NCI-H146 (cell line): ENCODE results near the gene TAOK2.

Source experiments
- DNase-seq: peaks from one replicate; lab custom pipeline; 2025; lab: John Stamatoyannopoulos, UW

The TAOK2 gene

GRCh38 chr16:29988346-29989075 is 14.8 kb downstream of the TAOK2 start:
- no peak for DNase-seq

DNA sequence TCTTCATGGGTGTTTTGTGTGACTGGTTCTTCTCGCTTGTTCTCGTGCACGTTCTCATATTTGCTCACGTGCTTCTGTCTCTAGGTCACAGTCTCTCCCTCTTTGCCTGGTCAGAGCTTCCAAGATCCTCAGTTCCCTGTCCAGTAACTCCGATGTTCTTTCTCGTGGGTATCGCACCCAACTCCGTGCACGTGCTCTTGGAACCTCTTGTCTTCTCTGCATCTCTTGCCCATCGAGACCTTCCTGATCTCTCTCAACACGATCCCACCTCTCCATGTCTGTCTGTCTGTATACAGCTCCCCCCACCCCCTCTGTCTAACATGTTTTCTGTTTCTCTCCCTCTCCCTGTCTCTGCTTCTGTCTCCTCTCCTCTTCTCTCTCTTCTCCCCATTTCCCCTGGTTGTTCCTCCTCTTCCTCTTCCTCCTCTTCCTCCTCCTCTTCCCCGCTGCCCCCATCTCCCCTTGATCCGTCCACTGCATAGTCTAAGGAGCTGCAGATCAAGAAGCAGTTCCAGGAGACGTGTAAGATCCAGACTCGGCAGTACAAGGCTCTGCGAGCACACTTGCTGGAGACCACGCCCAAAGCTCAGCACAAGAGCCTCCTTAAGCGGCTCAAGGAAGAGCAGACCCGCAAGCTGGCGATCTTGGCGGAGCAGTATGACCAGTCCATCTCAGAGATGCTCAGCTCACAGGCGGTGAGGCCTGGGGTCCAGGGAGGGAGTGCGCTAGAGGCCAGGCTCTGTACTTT is 15.6 kb downstream of the TAOK2 start:
- no peak for DNase-seq

DNA sequence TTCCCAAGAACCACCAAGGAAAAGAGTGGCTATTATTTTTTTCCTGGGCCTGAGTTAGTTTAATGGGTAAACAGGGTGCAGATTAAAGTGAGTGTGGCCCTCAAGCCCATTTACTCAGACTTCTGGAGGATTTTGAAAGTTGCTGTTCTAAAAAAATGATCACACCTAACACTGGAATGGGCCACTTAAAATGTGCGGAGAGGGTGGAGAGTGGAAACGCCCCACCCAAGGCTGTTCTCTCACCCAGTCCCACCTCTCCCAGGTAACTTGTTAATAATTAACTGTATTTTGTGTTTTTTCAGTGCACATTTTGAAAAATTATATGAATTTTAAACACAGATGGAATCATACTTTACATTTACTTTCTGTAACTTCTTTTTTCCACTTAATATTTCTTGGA is 16.4 kb downstream of the TAOK2 start:
- DNase-seq, result no peak

DNA sequence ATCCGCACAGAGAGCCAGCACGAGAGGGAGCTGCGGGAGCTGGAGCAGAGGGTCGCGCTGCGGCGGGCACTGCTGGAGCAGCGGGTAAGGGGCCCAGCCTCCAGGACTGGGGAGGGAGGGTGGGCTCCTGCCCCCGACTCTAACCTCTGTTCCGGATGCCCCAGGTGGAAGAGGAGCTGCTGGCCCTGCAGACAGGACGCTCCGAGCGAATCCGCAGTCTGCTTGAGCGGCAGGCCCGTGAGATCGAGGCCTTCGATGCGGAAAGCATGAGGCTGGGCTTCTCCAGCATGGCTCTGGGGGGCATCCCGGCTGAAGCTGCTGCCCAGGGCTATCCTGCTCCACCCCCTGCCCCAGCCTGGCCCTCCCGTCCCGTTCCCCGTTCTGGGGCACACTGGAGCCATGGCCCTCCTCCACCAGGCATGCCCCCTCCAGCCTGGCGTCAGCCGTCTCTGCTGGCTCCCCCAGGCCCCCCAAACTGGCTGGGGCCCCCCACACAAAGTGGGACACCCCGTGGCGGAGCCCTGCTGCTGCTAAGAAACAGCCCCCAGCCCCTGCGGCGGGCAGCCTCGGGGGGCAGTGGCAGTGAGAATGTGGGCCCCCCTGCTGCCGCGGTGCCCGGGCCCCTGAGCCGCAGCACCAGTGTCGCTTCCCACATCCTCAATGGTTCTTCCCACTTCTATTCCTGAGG is 17.4 kb downstream of the TAOK2 start:
- DNase-seq, result no peak

DNA sequence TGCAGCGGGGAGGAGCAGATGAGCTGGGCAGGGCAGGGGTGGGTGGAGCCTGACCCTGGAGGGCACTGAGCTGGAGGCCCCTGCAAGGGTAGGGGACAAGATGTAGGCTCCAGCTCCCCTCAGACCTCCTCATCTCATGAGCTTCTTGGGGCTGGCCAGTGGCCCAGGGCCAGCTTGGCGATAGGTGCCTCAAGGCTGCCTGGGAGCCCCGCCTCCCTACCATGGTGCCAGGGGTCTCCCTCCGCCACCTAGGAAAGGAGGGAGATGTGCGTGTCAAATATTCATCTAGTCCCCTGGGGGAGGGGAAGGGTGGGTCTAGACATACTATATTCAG is 17.9 kb downstream of the TAOK2 start:
- DNase-seq, result no peak

GRCh38 chr16:29992344-29992967 is 18.8 kb downstream of the TAOK2 start:
- DNase-seq, result no peak

- no peak for DNase-seq
Measured at GRCh38 chr16:29993191-29993902, 19.7 kb downstream of the TAOK2 start.

- DNase-seq, result no peak
Measured at GRCh38 chr16:29993903-29994599, 20.4 kb downstream of the TAOK2 start.

DNA sequence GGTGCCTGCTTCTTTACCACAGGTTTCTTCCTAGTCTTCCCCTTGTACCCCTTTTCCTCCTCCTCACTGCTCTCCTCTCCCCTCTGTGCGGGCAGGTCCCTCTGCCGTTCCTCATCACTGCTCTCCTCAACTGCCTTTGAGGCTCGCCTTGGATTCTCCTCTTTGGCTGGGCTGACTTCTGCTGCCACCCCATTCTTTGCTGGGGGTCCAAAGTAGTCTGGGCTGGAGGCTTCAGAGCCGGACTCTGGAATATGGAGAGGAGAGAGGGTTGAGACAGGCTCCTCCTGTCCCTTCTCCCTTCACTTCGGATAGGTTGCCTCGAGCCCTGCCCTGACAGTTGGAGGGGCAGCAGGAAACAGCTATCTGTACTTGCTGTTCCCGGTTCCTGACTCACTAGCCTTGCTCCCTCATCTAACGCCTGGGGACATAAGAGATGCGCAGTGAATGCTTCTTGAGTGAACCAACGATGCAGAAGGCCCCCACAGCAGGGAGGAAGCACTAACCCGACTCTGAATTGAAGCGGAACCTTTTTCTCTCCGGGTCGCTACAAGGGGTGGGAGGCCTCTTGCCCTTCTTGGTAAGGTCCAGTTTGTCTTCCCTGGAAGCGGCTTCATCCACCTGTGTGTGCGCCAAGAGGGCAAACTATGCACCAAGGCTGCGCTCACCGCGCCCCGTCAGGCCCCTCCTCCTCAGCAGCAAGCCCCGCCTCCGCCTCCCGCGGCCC is 21.1 kb downstream of the TAOK2 start:
- no peak for DNase-seq

- peak; percentile 94 for DNase-seq
Measured at GRCh38 chr16:29995324-29995910, 21.7 kb downstream of the TAOK2 start, which contains the start of gene HIRIP3. TSS of gene HIRIP3 (minus strand) at chr16:29995617. CDS start at chr16:29995605, 12 bp downstream.

DNA sequence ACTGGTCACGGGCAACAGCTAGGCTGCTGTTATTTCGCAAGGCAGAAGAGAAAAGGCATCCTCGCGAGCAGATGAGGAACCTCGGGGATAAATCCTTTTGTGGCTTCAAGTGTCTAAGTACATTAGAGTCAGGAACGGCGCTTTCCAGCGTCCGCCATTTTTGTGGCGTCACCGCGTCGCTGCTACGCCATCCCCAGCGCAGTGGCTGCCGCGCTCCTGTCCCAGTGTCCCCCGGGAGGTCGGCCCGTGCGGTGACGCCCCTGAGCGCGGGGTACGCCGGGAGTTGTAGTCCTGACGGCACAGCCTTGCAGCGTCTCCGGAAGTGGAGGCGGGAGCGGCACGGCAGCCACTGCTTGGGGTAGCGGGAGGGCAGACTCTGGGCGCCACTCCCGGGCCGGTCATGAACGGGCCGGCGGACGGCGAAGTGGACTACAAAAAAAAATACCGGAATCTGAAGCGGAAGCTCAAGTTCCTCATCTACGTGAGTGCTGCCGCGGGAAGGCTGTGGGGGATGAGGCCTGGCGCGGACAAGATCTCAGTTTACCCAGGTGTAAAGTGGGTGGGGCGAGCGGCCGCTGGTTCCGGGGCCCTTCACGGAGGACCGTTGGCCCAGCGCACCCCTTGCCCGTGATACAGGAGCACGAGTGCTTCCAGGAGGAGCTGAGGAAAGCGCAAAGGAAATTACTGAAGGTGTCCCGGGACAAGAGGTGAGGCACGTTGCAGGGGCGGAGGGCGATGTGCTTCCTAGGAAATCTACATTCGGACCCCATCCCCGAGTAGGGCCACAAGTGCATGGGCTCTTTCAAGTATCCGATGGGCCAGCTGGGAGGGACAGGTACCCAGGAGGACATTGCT is 22.5 kb downstream of the TAOK2 start, which contains the start of gene INO80E:
TSS of gene INO80E (plus strand) at position 331 of the 855 bp plus-strand sequence. CDS start at position 401, 70 bp downstream.
- peak; percentile 98 for DNase-seq

DNA sequence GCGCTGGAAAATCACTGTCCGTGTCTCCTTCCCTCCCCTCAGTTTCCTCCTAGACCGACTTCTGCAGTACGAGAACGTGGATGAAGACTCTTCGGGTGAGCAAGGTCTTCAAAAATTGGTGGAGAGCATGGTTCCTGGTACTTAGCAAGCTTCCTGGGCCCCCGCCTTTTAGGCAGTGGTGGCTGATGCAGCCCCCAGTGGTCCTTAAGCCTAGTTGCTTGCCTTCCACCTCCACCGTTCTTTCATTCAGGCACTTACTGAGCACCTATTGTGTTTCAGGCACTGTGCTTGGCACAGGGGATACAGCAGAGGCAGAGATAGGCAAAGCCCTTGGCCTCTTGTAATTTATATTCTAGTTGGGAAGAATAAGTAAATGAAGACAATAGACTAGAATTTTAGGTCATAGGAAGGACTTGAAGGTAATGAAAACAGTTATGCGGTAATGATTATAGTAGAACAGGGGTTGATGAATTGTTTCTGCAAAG is 23.1 kb downstream of the TAOK2 start:
- no peak for DNase-seq

- DNase-seq, result no peak
Measured at GRCh38 chr16:29999605-30000004, 25.9 kb downstream of the TAOK2 start.

- no peak for DNase-seq
Measured at GRCh38 chr16:30000735-30001631, 27.3 kb downstream of the TAOK2 start.

DNA sequence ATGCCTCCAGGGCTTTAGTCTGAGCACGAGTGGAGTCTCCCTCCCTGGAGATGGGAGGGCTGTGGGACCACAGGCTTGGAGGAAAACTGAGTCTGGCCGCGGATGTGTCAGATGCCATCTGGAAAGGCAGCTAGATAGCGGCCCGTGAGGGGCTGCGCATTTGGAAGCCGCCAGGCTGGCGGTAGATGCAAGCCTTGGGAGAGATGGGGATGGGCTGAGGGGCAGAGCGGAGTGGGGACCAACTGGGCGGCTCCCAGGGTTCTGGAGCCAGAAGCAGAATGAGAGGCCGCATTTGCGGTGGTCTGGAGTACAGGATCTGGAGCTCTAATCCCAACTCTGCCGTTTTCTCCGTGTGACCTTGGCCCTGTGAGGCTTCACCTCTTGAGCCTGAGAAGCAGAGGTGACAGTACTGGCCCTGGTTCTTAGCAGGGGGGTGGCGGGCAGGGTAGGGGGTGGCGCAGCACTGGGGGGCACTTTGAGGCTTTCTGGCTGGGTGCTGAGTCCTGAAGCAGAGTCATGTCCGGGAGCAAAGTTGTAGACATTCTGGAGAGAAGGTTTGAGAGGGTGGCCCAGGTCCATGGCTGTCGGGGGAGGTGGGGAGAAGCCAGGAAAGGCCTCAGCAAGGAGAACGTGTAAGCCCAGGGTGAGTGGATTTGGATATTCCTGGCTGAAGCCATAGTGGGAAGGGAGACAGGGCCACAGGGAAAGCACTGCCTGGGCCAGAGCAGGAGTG is 29.1 kb downstream of the TAOK2 start:
- no peak for DNase-seq

DNA sequence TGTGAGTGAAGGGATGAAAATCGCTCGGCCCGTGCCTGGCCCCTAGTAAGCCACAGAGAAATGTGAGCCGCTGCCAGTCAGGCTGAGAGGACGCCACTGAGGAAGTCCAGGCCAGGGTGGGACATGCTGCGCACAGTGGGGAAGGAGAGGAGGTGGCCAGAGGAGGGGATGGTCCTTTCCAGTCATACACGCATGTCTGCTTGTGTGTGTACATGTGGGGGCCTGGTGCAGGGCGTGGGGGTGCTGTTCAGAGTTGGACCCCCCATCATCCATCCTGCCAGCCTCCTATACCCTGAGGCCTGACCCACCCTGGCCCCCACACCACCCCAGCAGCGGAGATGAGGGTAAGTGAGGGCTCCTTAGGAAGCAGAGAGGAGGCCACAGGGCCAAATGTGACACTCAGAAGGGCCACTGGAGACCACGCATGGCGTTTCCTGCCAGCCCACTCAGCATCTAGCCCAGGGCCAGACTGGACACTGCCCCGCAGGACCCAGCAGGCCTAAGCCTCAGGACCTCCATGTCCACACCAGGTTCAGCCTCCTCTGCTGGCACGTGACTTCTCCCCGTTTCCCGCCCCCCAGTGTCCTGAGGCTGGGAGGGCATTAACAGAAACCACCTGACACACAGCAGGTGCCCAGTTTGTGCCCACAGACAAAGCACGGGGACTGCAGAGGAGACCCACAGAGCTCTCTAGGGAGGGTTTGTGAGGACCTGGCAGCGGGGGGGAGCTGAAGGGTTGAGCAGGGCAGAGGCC is 30.2 kb downstream of the TAOK2 start:
- no peak for DNase-seq

DNA sequence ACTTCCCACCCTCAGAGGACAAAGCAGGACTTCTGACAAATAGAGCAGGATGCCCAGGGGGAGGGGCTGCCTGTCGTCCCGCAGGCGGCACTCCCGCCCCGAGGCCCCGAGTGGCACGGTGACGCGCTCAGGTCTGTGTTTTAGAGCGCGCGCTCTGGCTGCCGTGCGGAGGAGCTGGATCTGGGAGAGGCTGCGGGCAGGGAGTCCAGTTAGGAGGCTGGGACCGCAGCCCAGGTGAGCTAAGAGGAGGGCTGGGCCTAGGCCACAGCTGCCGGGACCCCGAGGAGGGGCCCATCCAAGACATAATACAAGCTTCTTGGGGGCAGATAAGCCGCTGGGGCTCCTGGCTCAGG is 30.7 kb downstream of the TAOK2 start:
- no peak for DNase-seq
